UCSD-AML1 (cell line): ENCODE data around the gene DHRS3.

Experiments
- DNase-seq: peaks from one replicate; lab custom pipeline; 2025; ENCODE audit not compliant: unreplicated experiment; lab: John Stamatoyannopoulos, UW

DHRS3 gene

GRCh38 chr1:12600335-12600734, 17.7 kb downstream of the DHRS3 start:
- no peak for DNase-seq

- DNase-seq, result no peak
Measured at GRCh38 chr1:12599657-12600056, 18.4 kb downstream of the DHRS3 start.

- no peak for DNase-seq
Measured at GRCh38 chr1:12598974-12599373, 19.0 kb downstream of the DHRS3 start.

GRCh38 chr1:12597792-12598191, 20.2 kb downstream of the DHRS3 start:
- DNase-seq, result no peak

- DNase-seq, result no peak
Measured at GRCh38 chr1:12596007-12596821, 21.8 kb downstream of the DHRS3 start.

- no peak for DNase-seq
Measured at GRCh38 chr1:12595757-12596006, 22.3 kb downstream of the DHRS3 start.

GRCh38 chr1:12594966-12595756, 22.8 kb downstream of the DHRS3 start:
- no peak for DNase-seq

GRCh38 chr1:12594490-12594889, 23.5 kb downstream of the DHRS3 start:
- no peak for DNase-seq

GRCh38 chr1:12593621-12594066, 24.4 kb downstream of the DHRS3 start:
- DNase-seq, result no peak

GRCh38 chr1:12592496-12592895, 25.5 kb downstream of the DHRS3 start:
- no peak for DNase-seq

- DNase-seq, result no peak
Measured at GRCh38 chr1:12591267-12591938, 26.6 kb downstream of the DHRS3 start.

GRCh38 chr1:12588695-12589094, 29.3 kb downstream of the DHRS3 start:
- DNase-seq, result no peak

- DNase-seq, result no peak
Measured at GRCh38 chr1:12587981-12588640, 29.9 kb downstream of the DHRS3 start.

- DNase-seq, result no peak
Measured at GRCh38 chr1:12585951-12586942, 31.8 kb downstream of the DHRS3 start.

- DNase-seq, result no peak
Measured at GRCh38 chr1:12585536-12585935, 32.5 kb downstream of the DHRS3 start.

GRCh38 chr1:12584900-12585525, 33.0 kb downstream of the DHRS3 start:
- DNase-seq, result no peak

GRCh38 chr1:12583484-12583883, 34.5 kb downstream of the DHRS3 start:
- DNase-seq, result no peak

- no peak for DNase-seq
Measured at GRCh38 chr1:12582649-12583048, 35.4 kb downstream of the DHRS3 start.

- no peak for DNase-seq
Measured at GRCh38 chr1:12581179-12581578, 36.8 kb downstream of the DHRS3 start.
